ENCODE results near the gene MYO7B. TPM values are rescaled to one million over a fixed set of nuclear protein-coding genes. Genes with fewer than 3 reads are reported as not detected.
A peak's percentile ranks its signal among the peaks of the same experiment; 100 is the strongest.

The MYO7B gene
- total RNA-seq, 4 donors from 2014 or later = 0.21 to 0.48 (median 0.28) TPM

DNA sequence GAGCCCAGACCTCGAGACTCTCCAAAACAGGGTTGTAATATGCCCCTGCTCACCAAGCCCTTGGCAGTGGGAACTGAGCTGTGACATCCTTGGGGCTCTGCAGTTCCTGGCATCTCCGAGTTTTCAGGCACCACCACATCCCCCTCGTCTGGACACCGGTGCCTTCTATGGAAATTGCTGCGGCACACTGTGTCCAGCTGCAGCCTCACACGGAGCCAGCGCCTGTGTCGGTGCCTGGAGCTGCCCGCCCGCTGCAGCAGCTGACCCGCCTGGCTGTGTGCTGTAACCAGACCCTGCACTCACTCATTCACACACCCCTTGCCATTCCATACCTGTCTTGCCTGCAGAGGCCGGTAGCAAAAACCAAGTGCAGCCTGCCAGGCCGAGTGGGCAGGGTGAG lies 21.0 kb upstream of the MYO7B start:
- Histone ChIP-seq H3K27ac (peak overlapping the region; percentile 67 to 72), H3K4me3 (no peak overlapping the region), H3K9me3 (no peaks in the 10 kb centered on the region), H3K27me3 (no peaks in the 10 kb centered on the region), H3K36me3 (no peaks in the 10 kb centered on the region), H3K4me1 (peaks cover 0 to 21% of the 10 kb centered on the region in 2 donors)
- TF ChIP-seq POLR2A (IDR thresholded peaks at IDR 0.05) (no peak), CTCF (IDR thresholded peaks at IDR 0.05) (no peak)
- DNase-seq = no peak
- intact Hi-C loops (cut with DNase I; ENCODE audit: low total_unique reads) = no loop called here

DNA sequence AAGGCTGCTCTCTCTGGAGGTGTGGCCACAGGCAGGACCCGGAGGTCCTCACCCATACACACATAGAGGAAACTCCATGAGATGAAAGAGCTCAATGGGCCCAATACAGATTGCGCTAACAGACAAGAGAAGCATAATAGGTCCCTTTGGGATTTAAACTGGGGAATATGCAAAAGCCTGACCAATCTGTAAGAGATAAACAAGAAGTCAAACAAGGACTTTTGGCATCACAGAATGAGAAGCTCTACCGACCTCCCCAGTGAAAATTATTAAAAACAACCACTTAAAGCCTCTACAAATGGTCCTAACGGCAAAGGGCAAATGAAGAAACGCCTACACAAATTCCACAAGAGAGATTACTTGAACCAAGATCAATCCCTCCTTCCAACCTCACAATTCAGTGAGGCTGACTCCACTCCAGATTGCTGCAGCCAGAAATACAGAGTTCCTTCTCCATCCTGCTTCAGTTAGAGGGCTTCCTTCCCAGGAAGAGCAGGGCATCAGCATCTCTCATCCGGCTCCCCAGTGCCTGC lies 20.0 kb upstream of the MYO7B start:
- Histone ChIP-seq H3K4me1 (peaks cover 0 to 21% of the 10 kb centered on the region in 2 donors), H3K4me3 (no peak overlapping the region), H3K36me3 (no peaks in the 10 kb centered on the region), H3K27ac (peak overlapping the region; percentile 67 to 72), H3K9me3 (no peaks in the 10 kb centered on the region), H3K27me3 (no peaks in the 10 kb centered on the region)
- no peak for DNase-seq
- TF ChIP-seq CTCF (IDR thresholded peaks at IDR 0.05) (no peak), POLR2A (IDR thresholded peaks at IDR 0.05) (no peak)
- intact Hi-C loops (cut with DNase I; ENCODE audit: low total_unique reads) = no loop called here

DNA sequence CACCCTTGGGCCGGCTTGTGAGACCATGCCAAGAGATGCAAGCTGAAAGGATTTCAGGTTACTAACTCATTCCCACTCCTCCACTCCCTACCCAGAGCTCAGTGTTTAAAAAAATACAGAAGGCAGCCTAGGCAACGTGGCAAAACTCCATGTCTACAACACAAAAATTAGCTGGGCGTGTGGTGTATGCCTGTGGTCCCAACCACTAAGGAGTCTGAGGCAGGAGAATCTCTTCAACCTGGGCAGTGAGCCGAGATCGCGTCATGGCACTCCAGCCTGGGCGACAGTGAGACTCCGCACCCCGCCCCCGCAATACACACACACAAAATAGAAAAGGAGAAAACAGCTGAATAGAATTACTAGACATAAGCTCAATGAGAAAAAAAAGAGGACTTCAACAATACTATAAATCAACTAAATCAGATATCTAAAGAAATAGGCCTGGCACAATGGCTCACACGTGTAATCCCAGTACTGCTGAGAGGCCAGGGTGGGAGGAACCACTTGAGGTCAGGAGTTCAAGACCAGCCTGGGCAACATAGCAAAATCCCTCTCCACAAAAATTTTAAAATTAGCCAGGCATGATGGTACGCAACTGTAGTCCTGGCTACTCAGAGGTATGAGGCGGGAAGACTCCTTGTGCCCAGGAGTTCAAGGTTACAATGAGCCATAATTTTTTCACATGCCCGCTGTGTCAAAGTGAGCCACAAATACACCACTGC lies 19.3 kb upstream of the MYO7B start:
- peak; percentile 91 for DNase-seq
- no peak overlapping the region for H3K4me3 ChIP-seq

DNA sequence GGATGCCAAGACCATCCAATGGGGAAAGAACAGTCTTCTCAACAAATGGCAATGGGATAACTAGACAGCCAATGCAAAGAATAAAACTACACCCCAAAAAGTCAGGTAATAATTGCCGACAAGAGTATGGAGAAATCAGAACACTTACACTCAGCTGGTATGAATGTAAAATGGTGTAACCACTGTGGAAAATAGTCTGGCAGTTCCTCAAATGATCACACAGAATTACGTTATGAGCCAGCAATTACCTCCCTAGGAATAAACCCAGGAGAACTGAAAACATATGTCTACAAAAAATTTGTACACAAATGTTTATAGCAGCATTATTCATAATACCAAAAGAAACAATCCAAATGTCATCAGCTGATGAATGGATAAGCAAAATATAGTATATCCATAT lies 18.0 kb upstream of the MYO7B start:
- TF ChIP-seq POLR2A (IDR thresholded peaks at IDR 0.05) (no peak), CTCF (IDR thresholded peaks at IDR 0.05) (no peak)
- H3K27me3 ChIP-seq = no peaks in the 10 kb centered on the region
- H3K4me1 ChIP-seq = peaks cover 0 to 21% of the 10 kb centered on the region in 2 donors
- H3K4me3 ChIP-seq = no peak overlapping the region
- intact Hi-C loops (cut with DNase I; ENCODE audit: low total_unique reads) = no loop called here
- no peaks in the 10 kb centered on the region for H3K36me3 ChIP-seq
- H3K27ac ChIP-seq = no peak overlapping the region
- DNase-seq = no peak
- H3K9me3 ChIP-seq = no peaks in the 10 kb centered on the region

More for the DNA sequence above, 19.3 kb upstream of the MYO7B start:
- H3K27ac ChIP-seq = peak overlapping the region; percentile 67 to 72
- H3K9me3 ChIP-seq = no peaks in the 10 kb centered on the region
- TF ChIP-seq POLR2A (IDR thresholded peaks at IDR 0.05) = no peak
- no peak for TF ChIP-seq CTCF (IDR thresholded peaks at IDR 0.05)
- no peaks in the 10 kb centered on the region for H3K36me3 ChIP-seq
- intact Hi-C loops (cut with DNase I; ENCODE audit: low total_unique reads) = no loop called here
- no peaks in the 10 kb centered on the region for H3K27me3 ChIP-seq
- H3K4me1 ChIP-seq = peaks cover 0 to 21% of the 10 kb centered on the region in 2 donors

- H3K9me3 ChIP-seq = no peaks in the 10 kb centered on the region
- H3K27me3 ChIP-seq = no peaks in the 10 kb centered on the region
- intact Hi-C loops (cut with DNase I; ENCODE audit: low total_unique reads) = no loop called here
- TF ChIP-seq POLR2A (IDR thresholded peaks at IDR 0.05) (no peak), CTCF (IDR thresholded peaks at IDR 0.05) (no peak)
- peaks cover 8 to 13% of the 10 kb centered on the region in 2 donors for H3K4me1 ChIP-seq
- H3K4me3 ChIP-seq = no peak overlapping the region
- DNase-seq = no peak
- H3K27ac ChIP-seq = no peak overlapping the region
- H3K36me3 ChIP-seq = no peaks in the 10 kb centered on the region
Observed at GRCh38 chr2:127520424-127520823, 15.1 kb upstream of the MYO7B start.

Measured in uterus (tissue), 4 donors.